HG02798 (cell line): ENCODE measurements around the gene VPS33A.

ENCODE experiments used
- ATAC-seq: cut with Tn5 transposase; IDR thresholded peaks from one replicate; pipeline ENCODE4 v1.9.1; 2021; ENCODE audit warnings: mild to moderate bottlenecking; ENCODE audit not compliant: unreplicated experiment, poor library complexity

VPS33A gene

GRCh38 chr12:122185494-122186082, 80.7 kb downstream of the VPS33A start:
- no peak for ATAC-seq

- no peak for ATAC-seq
These were observed 81.2 kb downstream of the VPS33A start for GRCh38 chr12:122185079-122185478.

GRCh38 chr12:122184517-122184916, 81.8 kb downstream of the VPS33A start:
- no peak for ATAC-seq

- ATAC-seq, result no peak
These were observed 82.7 kb downstream of the VPS33A start for GRCh38 chr12:122183588-122183940.

GRCh38 chr12:122182887-122183587, 83.3 kb downstream of the VPS33A start, which contains the start of gene LRRC43:
Gene LRRC43, plus strand, starts transcription at chr12:122183123. Its CDS starts 22 bp downstream, at chr12:122183145.
- ATAC-seq, result no peak
